Measurements from ENCODE around the gene DGKQ.
"Not testable (repeated sequence)": the region's sequence is repeated elsewhere in the genome, so short reads cannot be mapped to it uniquely, and the experiment has no call there.

DGKQ gene

DNA sequence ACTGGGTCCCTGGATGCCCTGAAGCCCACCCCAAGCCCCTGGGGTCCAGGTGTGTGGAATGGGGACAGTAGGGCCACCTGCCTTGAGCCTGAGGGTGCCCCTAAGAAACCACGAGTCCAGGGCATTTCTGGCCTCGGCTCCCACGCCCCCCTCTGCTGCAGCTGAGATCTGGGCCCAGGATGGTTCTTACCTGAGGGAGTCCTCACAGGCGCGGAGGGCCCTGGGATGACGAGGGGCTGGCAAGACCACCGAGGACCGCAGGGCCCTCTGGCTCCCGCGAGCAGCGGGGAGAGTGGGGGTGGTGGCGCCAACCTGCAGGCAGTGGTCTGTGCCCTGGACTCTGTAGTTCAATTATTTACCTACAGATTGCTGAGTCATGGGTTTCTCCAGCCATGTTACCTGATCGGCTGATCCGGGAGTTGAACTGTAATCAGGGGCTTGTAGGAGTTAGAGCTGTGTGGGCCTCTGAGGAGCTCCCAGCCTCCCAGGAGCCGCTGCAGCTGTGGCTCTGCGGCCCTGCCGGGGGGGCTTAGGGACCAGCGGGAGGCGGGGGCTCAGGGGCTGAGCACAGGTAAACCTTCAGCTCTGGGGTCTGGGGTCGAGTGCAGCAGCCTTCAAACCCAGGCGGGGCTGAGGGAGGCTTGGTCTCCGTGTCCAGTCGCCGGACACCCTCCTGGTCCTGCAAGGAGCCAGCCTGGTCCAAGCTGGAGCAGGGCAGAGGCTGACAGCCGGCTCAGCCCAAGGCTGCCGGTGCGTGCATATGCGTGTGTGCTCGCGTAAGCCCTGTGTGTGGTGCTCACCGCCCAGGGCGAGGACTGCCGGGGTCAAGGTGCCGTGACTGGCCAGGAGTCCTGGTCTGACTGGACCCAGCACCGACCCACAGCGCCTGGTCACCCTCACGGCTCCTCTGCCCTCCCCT lies 20.0 kb upstream of the DGKQ start, which contains the start of gene SLC26A1:
Gene SLC26A1, minus strand, starts transcription at position 294 of the 919 bp plus-strand sequence. CDS start 1,701 bp downstream, outside the sequence.
- no peak for DNase-seq

DNA sequence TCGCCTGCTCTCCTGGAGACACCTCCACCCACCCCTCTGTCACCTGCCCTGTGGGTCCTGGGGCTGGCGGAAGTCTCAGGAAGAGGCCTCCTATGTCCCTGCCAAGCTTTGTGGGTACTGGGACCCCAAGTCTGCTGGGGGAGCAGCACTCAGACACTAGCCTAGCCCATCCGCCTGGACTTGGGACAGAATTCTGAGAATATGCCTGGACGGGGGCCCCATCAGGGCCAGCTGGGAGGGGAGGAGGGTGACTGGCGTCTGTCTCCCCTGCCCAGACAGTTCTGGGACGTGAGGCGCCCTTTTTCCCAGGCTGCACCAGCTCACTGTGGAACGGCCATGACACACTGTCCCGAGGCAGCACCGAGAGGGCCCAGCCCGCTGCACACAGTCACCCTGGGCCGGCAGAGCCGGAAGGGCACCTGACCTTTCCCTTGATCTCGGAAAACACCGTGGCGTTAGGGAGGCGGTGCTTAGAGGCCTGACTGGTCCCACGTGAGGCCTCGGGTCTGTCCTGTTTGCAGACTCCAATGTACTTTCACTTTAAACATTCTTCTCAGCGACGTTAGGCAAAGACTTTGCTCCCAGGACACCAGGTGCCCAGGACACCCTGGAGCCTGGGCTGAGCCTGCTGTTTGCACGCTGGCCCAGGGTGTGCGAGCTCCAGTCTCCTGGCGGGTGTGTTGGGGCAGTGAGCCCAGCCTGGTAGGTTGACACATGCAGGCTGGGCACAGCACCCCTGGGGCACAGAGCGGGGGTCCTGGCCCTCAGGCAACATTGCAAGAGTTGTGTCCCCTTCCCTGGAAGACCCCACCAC lies 19.1 kb upstream of the DGKQ start:
- no peak for DNase-seq

DNA sequence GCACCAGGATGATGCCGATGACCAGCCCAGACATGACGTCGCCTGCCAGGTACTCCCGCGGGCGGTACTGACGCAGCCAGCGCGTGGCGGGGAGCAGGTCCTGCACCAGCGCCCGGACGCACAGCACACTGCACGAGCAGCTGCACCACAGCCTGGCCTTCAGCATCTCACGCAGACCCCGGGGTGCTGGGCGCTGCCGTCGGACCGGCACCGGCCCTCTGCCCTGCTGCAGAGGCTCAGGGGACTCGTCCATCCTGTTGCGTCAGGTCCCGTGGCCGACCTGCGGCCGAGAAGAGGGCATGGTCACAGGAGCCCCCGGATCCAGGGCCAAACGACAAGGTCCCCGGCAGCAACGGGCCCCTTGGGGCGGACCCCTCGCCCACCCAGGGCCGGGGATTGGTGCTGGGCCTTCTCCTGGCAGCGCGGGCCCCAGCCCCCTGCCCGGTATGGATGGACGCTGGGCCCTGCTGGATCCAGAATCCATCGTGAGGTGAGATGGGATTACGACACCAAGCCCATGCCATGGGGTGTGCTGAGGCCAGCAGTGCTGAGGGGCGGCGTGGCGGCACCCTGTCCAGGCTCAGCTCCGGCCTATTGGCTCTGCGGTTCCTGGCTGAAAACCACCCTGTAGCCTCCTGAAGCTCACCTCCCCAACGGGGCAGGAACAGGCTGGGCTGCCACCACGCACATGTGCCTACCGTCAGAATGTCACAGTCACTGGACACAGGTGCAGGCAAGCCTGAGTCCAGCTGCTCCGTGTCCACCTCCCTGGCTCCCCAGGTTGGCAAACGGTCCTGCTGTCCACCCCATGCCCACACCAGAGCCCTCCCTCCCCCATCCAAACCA lies 18.3 kb upstream of the DGKQ start:
- DNase-seq: no peak

DNA sequence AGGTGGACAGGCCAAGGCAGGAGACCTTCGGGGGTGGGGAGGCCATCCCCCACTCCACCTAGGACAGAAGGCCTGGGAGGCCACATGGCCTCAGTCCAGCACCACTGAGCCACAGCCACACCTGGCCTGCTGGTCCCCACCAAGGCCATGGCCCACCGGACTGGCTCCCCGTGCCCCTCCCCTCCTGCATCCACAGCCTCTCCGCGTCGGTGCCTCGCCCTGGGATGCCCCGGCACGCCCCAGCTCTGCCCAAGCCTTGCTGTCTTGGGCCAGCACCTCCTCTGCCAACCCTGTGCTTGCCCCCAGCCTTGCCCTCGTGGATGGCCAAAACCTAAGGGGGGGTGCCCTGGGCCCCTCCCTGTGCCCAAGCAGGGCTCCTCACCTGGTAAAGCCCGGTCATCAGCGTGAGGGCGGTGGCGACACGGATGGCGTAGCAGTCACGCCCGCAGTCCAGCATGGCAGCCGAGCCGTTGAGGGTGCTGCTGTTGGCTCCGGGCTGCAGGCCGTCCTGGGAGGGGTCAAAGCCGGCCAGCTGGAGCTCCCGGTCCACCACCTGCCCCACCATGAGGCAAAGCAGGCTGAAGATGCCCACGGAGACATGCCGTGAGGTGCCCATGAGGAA lies 17.5 kb upstream of the DGKQ start:
- no peak for DNase-seq

DNA sequence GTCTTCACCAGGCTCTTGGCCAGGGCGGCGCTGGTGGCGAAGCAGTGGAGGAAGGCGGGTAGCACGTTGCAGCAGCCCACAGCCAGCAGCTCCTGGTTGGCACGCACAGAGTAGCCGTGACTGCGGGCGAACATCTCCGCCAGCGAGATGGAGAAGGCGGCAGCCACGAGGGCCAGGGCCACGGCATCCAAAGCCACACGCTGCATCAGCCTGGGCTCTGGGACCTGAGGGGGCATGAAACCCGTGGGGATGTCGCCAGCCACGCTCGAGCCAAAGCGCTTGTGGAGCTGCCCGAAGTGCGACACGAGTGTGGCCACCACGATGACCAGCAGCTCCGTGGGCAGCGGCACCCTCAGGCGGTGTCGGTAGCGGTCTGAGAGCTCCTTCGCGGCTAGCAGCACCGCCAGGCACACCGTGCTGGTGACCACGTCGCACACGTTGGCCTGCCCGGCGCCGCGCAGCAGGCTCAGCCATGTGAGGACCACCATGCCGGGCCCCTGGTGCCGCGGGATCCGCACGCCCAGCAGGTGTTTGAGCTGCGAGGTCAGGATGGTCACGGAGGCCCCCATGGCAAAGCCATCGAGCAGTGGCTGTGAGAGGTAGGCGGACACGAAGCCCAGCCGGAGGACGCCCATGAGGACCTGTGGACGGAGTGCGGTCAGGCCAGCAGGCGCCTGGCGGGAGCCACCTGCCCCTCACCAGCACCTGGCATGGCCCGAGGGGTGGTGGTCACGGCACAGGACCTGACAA lies 16.5 kb upstream of the DGKQ start:
- DNase-seq: no peak

DNA sequence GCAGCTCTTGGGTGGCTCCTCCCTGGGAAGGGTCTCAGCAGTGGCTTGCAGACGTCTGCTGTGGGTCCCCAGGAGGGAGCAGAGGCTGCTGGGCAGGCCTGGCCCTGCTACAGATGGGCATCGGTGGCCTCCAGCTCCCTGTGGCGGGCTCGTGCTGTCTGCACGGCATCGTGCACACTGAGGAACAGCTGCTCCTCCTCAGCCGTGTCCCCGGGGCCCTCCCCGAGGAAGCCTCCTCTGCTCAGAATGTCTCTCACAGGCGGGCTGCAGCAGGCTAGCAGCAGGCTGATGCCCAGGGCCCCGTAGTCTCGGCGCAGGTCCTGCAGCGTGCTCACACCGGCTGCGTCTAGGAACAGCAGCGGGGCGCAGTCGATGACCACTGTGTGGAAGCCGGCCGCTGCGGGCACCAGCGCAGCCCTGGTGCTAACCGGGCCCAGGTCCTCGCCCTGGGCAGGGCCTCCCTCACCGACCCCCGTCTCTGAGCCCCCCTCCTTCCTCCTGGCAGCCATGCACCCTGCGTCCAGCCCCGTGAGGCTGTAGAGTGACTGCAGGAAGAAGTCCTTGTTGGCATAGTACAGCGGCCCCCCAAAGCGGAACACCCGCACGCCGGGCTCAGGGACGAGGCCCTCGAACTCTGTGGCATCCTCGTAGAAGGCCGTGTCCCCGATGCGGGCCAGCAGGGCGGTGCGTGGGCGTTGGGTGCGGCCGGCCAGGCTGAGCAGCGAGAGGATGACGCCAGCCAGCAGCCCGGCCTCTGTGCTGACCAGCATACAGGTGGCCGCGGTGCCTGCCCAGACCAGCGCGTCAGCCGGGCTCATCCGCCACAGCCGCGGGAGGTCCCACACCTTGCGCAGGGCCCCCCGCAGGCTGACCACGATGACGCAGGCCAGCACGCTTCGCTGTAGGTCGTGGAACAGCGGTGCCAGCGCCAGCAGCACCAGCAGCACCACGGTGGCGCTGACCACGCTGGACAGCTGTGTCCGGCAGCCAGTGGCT lies 15.7 kb upstream of the DGKQ start:
- DNase-seq: no peak

DNA sequence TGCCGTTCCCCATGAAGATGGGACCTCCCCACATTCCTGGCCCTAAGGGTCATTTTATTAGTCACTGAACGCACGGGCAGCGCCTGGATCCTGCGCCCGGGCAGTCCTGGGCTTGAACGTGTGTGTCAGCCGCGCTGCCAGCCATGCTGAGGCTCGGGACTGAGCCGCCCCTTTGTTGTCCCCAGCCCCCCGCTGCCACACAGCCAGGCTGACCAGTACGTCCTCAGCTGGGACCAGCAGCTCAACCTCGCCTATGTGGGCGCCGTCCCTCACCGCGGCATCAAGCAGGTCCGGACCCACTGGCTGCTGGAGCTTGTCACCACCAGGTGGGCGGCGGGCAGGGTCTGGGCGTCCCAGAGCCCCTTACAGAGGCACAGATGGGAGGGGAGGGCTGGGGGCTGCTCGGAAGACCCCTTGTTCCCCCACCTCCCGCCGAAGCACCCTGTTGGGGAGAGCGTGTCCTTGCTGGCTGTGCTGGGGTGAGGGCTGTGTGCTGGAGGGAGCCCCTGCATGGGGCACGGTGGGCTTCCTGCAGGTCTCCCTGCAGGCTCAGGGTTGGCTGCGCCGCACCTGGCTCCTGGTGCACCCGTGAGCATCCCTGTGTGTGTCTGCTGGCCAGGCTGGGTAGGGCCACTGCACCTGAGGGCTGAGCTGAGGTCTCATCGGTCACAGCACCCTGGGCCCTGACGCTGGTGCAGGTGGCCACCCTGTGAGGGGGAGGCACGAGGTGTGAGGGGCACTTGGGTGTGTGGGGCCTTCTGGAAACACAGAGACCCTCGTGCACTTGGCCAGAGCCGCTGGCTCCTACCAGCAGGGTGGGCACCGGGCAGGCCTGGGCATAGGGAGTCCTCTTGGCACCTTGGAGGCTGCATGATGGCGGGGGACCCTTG lies 14.5 kb upstream of the DGKQ start:
- DNase-seq: no peak

DNA sequence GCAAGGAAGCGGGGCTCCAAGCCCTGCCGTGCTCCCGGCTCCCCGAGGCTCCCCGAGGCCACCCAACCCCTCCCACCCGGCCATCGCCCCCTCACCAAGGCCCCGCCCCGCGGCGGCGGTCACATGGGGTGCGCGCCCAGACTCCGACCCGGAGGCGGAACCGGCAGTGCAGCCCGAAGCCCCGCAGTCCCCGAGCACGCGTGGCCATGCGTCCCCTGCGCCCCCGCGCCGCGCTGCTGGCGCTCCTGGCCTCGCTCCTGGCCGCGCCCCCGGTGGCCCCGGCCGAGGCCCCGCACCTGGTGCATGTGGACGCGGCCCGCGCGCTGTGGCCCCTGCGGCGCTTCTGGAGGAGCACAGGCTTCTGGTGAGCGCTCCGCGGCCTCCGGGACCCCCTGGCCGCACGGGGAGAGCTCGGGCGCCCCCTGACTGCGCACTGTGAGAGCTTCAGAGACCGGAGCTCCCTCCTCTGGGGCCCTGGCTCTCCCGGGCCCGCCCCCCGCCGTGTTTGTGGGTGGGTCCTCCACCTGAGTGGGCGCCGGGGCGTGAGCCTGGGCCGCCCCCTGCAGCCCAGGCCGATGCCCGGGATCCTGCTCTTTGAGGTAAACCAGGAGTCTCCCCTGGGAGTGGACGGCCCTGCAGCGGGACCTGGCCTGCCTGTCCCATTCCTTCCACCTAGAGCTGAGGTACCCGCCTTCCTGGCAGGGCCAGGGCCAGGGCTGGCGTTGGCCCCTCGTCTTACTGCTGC lies 13.7 kb upstream of the DGKQ start, which contains the start of gene IDUA:
Gene IDUA, plus strand, starts transcription at position 166 of the 745 bp plus-strand sequence. Its CDS starts 41 bp downstream, at position 207.
- DNase-seq: no peak

DNA sequence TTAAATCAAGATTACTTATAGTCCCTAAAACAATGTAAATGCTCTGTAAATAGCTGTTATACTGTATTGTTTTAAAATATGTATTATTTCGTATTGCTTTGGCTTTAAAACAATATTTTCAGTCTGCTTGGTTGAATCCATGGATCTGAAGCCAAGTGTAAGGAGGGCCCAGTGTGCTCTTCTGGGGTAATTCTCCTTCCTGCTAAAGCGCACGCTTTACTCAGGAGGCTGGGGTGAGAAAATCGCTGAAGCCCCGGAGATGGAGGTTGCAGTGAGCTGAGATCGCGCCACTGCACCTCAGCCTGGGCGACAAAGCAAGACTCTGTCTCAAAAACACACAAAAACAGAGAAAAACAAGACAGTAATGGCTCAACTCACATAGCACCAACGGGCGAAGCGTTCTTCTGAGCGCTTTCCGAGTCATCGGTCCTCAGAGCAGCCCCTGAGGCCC lies 13.1 kb upstream of the DGKQ start:
- DNase-seq: no peak

DNA sequence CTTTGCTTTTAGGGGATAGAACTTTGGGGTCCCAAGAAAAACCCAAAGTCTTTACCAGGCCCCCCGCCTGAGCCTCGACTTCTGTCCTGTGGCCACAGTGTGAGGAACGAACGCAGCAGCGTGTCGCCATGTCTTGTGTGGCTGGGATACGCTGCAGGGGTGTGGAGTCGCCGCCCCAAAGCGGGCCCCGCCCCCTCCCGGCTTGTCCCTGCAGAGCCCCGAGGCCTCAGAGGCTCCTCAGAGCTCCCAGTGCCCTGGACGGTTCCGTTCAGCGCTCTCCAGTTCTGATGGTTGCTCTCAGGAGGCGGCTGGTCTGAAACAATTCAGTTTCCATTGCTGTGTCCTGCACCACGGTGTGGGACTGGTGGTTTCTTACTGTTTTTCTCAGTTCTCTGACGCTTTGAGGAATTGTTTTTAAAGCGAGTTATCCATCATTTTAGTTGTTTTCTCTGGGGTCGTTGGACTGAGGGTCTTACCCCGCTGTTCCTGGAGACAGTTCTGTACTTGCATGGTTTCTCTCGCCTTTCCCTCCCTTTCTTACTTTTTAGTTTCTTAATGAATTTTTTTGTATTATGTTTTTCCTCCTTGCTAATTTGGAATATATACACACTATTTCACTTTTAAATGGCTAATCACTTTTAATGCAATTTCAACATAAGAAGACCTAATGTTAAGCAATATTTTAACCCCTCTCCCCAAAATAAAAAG lies 11.9 kb upstream of the DGKQ start:
- no peak for DNase-seq

DNA sequence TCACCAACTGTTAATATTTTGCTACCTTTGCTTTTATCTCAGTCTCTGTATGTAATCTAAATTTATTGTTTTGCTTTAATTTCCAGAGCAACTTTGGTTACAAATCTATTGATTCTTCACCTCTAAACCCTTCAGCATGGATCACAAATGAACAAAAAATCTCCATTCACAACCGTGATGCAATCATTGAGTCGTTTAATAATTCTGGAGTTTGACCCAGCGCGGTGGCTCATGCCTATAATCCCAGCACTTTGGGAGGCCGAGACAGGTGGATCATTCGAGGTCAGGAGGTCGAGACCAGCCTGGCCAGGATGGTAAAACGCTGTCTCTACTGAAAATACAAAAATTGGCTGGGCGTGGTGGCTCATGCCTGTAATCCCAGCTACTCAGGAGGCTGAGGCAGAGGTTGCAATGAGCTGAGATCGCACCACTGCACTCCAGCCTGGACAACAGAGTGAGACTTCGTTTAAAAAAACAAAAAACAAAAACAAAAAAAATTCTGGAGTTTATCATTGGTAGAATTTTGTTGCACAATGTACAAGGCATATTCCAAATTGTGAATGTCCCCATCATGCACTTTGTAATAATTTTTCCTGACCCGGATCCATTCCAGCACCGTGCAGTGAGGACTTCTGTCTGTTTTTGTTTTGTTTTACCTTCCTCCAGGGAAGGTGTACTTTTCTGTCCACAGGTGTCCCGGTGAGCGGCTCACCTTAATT lies 11.1 kb upstream of the DGKQ start:
- no peak for DNase-seq

DNA sequence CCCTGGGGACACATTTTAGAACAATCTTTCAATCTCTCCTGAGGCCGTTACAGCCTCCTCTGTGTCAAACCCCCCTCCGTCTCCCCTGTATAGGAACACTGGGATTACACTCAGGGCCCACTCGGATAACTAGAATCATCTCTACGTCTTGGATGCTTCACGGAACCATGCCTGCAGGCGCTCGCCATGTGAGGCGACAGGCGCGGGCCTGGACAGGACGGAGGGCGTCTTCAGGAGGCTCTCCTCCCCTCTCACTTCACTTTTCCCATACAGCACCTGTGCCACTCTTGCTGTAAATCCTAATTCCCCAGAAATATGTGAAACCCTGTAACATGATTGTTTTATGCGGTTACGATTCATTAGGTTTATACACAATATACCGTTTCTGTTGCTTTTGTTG lies 9.4 kb upstream of the DGKQ start:
- no peak for DNase-seq

DNA sequence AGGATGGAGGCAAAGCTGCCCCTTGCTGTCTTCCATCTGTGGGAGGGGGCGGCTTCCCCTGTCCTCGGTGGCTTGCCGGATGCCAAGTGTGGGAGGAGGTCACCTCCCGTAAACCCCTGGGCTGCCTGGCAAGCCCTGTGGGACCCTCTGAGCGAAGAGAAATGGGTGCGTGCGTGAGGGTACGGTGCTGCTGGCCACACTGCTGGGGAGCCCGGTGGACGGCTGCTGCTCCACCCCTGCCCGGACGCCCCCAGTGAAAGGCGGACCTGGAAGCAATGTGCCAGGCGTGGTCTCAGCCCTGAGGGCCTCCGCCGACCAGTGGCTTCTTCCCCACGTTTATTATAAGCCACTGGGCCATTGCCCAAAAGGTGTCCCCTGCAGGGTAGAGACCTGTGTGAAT lies 8.9 kb upstream of the DGKQ start:
- DNase-seq: no peak

DNA sequence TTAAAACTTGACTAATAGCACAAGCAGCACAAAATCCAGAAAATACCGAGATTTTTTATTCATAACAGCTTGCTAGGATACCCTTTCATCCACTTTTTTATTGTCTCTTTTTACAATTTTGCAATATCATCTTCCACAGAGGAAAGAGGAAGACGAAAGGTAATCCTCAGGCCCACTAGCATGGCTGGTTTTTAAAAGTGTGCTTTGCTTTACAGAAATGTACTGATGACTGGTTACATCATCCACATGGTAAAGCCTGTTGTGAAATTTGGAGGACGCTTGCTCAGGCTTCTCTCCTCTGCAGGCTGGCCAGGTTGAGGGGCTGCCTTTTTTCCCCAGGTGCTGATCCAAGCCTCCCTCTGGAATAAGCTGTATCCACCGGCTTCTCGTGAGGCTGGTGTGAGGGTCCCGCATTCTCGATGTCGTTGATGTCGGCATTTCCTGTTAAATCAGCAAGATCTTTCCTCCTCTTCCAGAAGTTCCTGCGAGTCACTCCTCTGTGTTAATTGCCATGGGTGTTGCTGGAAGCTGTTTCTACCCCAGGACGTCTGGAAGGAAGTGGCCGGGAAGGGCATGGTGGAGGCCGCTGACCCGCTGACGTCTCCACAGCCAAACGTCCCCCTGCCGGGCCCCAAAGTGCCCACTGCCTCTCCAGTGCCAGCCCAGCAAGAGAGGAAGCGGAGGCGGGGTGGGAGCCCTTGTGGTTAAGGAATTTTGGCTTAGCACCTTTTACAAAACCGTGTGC lies 5.8 kb upstream of the DGKQ start:
- no peak for DNase-seq

DNA sequence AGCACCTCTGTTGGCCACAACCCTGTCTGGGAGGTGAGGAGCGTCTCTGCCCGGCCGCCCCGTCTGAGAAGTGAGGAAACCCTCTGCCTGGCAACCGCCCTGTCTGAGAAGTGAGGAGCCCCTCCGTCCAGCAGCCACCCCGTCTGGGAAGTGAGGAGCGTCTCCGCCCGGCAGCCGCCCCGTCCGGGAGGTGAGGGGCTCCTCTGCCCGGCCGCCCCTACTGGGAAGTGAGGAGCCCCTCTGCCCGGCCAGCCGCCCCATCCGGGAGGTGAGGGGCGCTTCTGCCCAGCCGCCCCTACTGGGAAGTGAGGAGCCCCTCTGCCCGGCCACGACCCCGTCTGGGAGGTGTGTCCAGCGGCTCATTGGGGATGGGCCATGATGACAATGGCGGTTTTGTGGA lies 2.6 kb upstream of the DGKQ start:
- DNase-seq: not testable (repeated sequence)

DNA sequence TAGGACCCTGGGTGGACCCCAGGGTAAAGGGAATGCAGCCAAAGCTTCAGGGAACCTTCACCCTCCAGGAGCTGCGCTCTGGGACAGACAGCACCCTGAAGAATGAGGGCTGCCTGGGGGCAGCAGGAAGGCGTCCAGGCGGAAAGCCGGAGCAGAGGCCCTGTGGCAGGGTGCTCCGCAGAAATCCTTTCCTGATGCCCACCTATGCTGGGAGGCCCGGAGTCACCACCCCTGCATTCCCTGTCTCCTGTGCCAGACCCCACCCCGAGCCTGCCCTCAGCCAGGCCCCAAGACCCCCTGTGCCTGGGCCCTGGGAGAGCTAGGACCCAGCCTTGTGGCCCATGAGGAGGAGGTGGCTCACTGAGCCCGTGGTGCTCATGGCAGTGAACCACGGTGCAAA lies 1.3 kb upstream of the DGKQ start:
- DNase-seq: no peak
